ENCODE results near the gene SH3PXD2A. TPM values are rescaled to one million over a fixed set of nuclear protein-coding genes. Genes with fewer than 3 reads are reported as not detected.
"Not testable (repeated sequence)": the region's sequence is repeated elsewhere in the genome, so short reads cannot be mapped to it uniquely, and the experiment has no call there.

The SH3PXD2A gene
- total RNA-seq, 2 donors from 2014 or later, result 62.6 to 93.6 TPM

- DNase-seq (ENCODE audit: low spot score), result no peak
- intact Hi-C loops (cut with DNase I), result loop anchor here in 1 of 2 donors (10.0 kb wide), 1 partner anchor 45 kb away; no protein-coding TSS in a partner anchor
Measured at GRCh38 chr10:103619424-103620351, 235.7 kb downstream of the SH3PXD2A start.

GRCh38 chr10:103618575-103619423 is 236.6 kb downstream of the SH3PXD2A start:
- intact Hi-C loops (cut with DNase I), result loop anchor here in 1 of 2 donors (10.0 kb wide), 1 partner anchor 46 kb away; no protein-coding TSS in a partner anchor

GRCh38 chr10:103617602-103618385 is 237.6 kb downstream of the SH3PXD2A start:
- intact Hi-C loops (cut with DNase I), result loop anchor here in 1 of 2 donors (10.0 kb wide), 1 partner anchor 47 kb away; no protein-coding TSS in a partner anchor
- DNase-seq (ENCODE audit: low spot score), result no peak

More at GRCh38 chr10:103618575-103619423, 236.6 kb downstream of the SH3PXD2A start:
- DNase-seq (ENCODE audit: low spot score), result peak; percentile 93

GRCh38 chr10:103616705-103617601 is 238.4 kb downstream of the SH3PXD2A start:
- peak; percentile 93 for DNase-seq (ENCODE audit: low spot score)
- intact Hi-C loops (cut with DNase I), result loop anchor here in 1 of 2 donors (10.0 kb wide), 1 partner anchor 48 kb away; no protein-coding TSS in a partner anchor

GRCh38 chr10:103614306-103615158 is 240.8 kb downstream of the SH3PXD2A start:
- no peak for DNase-seq (ENCODE audit: low spot score)
- intact Hi-C loops (cut with DNase I), result loop anchor here (5.0 to 10.0 kb wide), 2 partner anchors 50 to 58 kb away; no protein-coding TSS in a partner anchor

GRCh38 chr10:103613616-103614015 is 241.8 kb downstream of the SH3PXD2A start:
- no peak for DNase-seq (ENCODE audit: low spot score)
- intact Hi-C loops (cut with DNase I), result loop anchor here (5.0 to 10.0 kb wide), 2 partner anchors 51 to 59 kb away; no protein-coding TSS in a partner anchor

- DNase-seq (ENCODE audit: low spot score), result no peak
- intact Hi-C loops (cut with DNase I), result loop anchor here (5.0 to 10.0 kb wide), 2 partner anchors 52 to 60 kb away; no protein-coding TSS in a partner anchor
Measured at GRCh38 chr10:103612462-103613365, 242.7 kb downstream of the SH3PXD2A start.

GRCh38 chr10:103610921-103611511 is 244.4 kb downstream of the SH3PXD2A start:
- no peak for DNase-seq (ENCODE audit: low spot score)
- intact Hi-C loops (cut with DNase I), result loop anchor here (5.0 to 10.0 kb wide), 2 partner anchors 54 to 61 kb away; no protein-coding TSS in a partner anchor

- intact Hi-C loops (cut with DNase I), result loop anchor here (5.0 to 10.0 kb wide), 2 partner anchors 55 to 62 kb away; no protein-coding TSS in a partner anchor
- no peak for DNase-seq (ENCODE audit: low spot score)
Measured at GRCh38 chr10:103610083-103610472, 245.3 kb downstream of the SH3PXD2A start.

GRCh38 chr10:103609231-103610082 is 245.9 kb downstream of the SH3PXD2A start:
- no peak for DNase-seq (ENCODE audit: low spot score)
- intact Hi-C loops (cut with DNase I), result loop anchor here (5.0 to 10.0 kb wide), 2 partner anchors 55 to 63 kb away; no protein-coding TSS in a partner anchor

GRCh38 chr10:103608056-103608455 is 247.3 kb downstream of the SH3PXD2A start:
- DNase-seq (ENCODE audit: low spot score); intact Hi-C loops (cut with DNase I): not testable (repeated sequence)

- intact Hi-C loops (cut with DNase I); DNase-seq (ENCODE audit: low spot score): not testable (repeated sequence)
Measured at GRCh38 chr10:103607051-103607450, 248.3 kb downstream of the SH3PXD2A start.

GRCh38 chr10:103606097-103606438 is 249.3 kb downstream of the SH3PXD2A start:
- DNase-seq (ENCODE audit: low spot score); intact Hi-C loops (cut with DNase I): not testable (repeated sequence)
